Measurements from ENCODE around the gene GDPD5. TPM values are rescaled to one million over a fixed set of nuclear protein-coding genes. Genes with fewer than 3 reads are reported as not detected.

GDPD5 gene
- total and polyA plus RNA-seq, 9 of the 15 experiments (the other 6 are each of a cell fraction or from before 2014, with no cell fraction given), result 0.32 to 27.3 (median 8.0) TPM

DNA sequence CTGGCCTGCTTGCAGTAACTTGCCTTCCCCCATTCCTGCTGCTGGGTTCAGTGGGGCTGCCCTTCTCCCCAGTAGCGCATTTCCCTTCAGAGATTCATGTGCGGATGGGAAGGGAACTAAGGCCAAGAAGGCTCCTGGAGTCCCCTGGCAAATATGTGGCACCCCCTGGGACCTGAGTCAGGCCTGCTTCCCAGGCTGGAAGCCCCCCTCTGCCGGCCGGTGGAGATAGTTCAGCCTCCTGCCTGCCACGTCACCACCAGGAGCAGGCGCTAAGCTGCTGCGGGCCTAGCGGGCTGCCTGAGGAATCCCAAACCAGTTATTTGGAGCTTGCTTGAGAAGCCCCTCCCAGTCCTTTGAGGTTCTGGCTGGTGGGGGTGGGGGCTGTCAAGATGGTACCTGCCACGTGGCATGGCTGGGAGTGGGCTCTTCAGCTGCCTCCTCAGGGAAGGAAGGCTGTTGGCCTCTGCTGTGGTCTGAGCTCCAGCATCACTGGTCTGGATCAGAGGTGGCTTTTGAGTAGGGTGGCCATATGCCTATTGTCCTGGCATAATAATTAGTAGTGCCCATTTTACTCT, 38.3 kb upstream of the GDPD5 start (continued):
- TF ChIP-seq, protein P1, sequence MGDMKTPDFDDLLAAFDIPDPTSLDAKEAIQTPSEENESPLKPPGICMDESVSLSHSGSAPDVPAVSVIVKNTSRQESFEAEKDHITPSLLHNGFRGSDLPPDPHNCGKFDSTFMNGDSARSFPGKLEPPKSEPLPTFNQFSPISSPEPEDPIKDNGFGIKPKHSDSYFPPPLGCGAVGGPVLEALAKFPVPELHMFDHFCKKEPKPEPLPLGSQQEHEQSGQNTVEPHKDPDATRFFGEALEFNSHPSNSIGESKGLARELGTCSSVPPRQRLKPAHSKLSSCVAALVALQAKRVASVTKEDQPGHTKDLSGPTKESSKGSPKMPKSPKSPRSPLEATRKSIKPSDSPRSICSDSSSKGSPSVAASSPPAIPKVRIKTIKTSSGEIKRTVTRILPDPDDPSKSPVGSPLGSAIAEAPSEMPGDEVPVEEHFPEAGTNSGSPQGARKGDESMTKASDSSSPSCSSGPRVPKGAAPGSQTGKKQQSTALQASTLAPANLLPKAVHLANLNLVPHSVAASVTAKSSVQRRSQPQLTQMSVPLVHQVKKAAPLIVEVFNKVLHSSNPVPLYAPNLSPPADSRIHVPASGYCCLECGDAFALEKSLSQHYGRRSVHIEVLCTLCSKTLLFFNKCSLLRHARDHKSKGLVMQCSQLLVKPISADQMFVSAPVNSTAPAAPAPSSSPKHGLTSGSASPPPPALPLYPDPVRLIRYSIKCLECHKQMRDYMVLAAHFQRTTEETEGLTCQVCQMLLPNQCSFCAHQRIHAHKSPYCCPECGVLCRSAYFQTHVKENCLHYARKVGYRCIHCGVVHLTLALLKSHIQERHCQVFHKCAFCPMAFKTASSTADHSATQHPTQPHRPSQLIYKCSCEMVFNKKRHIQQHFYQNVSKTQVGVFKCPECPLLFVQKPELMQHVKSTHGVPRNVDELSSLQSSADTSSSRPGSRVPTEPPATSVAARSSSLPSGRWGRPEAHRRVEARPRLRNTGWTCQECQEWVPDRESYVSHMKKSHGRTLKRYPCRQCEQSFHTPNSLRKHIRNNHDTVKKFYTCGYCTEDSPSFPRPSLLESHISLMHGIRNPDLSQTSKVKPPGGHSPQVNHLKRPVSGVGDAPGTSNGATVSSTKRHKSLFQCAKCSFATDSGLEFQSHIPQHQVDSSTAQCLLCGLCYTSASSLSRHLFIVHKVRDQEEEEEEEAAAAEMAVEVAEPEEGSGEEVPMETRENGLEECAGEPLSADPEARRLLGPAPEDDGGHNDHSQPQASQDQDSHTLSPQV (IDR thresholded peaks at IDR 0.05), result peak; percentile 96
- TF ChIP-seq L3MBTL2 (IDR thresholded peaks at IDR 0.05) (peak; percentile 74), XRCC5 (IDR thresholded peaks at IDR 0.05; ENCODE audit: low read depth, low read length) (0 out of 2 replicates have a peak, but pooled peaks have one; percentile 26), HOXB6 (CRISPR knock-in tag; IDR thresholded peaks at IDR 0.05; ENCODE audit: borderline replicate concordance) (no peak)
- TF ChIP-seq, protein P2, sequence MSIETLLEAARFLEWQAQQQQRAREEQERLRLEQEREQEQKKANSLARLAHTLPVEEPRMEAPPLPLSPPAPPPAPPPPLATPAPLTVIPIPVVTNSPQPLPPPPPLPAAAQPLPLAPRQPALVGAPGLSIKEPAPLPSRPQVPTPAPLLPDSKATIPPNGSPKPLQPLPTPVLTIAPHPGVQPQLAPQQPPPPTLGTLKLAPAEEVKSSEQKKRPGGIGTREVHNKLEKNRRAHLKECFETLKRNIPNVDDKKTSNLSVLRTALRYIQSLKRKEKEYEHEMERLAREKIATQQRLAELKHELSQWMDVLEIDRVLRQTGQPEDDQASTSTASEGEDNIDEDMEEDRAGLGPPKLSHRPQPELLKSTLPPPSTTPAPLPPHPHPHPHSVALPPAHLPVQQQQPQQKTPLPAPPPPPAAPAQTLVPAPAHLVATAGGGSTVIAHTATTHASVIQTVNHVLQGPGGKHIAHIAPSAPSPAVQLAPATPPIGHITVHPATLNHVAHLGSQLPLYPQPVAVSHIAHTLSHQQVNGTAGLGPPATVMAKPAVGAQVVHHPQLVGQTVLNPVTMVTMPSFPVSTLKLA (conservative IDR thresholded peaks at IDR 0.05), result peak; percentile 34 to 69; a peak in 2 of 4 replicates
- TF ChIP-seq, protein P3, sequence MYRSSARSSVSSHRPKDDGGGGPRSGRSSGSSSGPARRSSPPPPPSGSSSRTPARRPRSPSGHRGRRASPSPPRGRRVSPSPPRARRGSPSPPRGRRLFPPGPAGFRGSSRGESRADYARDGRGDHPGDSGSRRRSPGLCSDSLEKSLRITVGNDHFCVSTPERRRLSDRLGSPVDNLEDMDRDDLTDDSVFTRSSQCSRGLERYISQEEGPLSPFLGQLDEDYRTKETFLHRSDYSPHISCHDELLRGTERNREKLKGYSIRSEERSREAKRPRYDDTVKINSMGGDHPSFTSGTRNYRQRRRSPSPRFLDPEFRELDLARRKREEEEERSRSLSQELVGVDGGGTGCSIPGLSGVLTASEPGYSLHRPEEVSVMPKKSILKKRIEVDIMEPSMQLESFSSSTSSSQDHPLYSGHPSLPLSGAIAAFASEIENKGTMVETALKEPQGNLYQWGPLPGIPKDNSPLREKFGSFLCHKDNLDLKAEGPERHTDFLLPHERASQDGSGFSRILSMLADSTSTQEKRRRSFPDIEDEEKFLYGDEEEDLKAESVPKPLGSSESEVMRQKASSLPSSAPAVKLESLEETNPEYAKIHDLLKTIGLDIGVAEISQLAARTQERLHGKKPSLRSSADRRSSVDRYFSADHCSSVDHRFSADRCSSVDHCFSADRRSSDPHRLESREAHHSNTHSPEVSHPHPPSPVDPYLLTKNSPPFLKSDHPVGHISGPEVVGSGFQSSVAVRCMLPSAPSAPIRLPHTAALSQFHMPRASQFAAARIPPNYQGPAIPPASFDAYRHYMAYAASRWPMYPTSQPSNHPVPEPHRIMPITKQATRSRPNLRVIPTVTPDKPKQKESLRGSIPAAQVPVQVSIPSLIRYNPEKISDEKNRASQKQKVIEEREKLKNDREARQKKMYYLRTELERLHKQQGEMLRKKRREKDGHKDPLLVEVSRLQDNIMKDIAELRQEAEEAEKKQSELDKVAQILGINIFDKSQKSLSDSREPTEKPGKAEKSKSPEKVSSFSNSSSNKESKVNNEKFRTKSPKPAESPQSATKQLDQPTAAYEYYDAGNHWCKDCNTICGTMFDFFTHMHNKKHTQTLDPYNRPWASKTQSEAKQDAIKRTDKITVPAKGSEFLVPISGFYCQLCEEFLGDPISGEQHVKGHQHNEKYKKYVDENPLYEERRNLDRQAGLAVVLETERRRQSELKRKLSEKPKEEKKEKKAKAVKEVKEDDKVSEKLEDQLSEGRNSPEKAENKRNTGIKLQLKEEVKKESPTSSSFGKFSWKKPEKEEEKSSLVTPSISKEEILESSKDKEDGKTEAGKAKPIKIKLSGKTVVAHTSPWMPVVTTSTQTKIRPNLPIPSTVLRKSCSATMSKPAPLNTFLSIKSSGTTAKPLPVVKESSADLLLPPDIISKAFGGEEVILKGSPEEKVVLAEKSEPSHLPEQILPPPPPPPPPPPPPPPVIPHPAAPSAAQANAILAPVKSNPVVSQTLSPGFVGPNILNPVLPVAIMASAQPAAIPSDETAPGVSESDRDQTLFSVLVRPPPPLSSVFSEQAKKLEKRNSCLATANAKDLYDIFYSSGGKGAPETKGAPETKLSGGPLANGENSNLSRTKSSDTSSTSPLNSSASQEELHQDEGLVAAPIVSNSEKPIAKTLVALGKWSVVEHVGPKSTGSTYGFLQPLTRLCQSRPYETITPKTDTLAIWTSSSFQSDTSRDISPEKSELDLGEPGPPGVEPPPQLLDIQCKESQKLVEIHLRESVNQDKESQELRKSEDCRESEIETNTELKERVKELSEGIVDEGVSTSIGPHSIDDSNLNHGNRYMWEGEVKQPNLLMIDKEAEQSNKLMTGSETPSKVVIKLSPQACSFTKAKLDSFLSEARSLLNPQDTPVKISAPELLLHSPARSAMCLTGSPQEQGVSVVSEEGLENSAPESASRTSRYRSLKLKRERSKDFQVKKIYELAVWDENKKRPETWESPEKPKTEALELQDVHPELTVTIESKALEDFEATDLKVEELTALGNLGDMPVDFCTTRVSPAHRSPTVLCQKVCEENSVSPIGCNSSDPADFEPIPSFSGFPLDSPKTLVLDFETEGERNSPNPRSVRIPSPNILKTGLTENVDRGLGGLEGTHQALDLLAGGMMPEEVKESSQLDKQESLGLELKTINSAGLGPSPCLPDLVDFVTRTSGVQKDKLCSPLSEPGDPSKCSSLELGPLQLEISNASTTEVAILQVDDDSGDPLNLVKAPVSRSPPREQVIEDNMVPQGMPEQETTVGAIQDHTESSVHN (IDR thresholded peaks at IDR 0.05; ENCODE audit: borderline replicate concordance in 1 of 2, low read depth in 1 of 2), result peak in 1 of 2 experiments; percentile 72; a peak in 1 of 4 replicates
- TF ChIP-seq, protein P4, sequence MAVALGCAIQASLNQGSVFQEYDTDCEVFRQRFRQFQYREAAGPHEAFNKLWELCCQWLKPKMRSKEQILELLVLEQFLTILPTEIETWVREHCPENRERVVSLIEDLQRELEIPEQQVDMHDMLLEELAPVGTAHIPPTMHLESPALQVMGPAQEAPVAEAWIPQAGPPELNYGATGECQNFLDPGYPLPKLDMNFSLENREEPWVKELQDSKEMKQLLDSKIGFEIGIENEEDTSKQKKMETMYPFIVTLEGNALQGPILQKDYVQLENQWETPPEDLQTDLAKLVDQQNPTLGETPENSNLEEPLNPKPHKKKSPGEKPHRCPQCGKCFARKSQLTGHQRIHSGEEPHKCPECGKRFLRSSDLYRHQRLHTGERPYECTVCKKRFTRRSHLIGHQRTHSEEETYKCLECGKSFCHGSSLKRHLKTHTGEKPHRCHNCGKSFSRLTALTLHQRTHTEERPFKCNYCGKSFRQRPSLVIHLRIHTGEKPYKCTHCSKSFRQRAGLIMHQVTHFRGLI (CRISPR knock-in tag; IDR thresholded peaks at IDR 0.05), result no peak
- TF ChIP-seq, protein P5, sequence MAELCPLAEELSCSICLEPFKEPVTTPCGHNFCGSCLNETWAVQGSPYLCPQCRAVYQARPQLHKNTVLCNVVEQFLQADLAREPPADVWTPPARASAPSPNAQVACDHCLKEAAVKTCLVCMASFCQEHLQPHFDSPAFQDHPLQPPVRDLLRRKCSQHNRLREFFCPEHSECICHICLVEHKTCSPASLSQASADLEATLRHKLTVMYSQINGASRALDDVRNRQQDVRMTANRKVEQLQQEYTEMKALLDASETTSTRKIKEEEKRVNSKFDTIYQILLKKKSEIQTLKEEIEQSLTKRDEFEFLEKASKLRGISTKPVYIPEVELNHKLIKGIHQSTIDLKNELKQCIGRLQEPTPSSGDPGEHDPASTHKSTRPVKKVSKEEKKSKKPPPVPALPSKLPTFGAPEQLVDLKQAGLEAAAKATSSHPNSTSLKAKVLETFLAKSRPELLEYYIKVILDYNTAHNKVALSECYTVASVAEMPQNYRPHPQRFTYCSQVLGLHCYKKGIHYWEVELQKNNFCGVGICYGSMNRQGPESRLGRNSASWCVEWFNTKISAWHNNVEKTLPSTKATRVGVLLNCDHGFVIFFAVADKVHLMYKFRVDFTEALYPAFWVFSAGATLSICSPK (IDR thresholded peaks at IDR 0.05; ENCODE audit: borderline replicate concordance), result no peak
